ENCODE measurements around the gene MEFV. TPM values are rescaled to one million over a fixed set of nuclear protein-coding genes. Genes with fewer than 3 reads are reported as not detected.

The MEFV gene
- total and polyA plus RNA-seq, 10 of the 15 experiments (the other 5 are each of a cell fraction or from before 2014, with no cell fraction given), result 0.03 to 0.11 (median 0.09) TPM; not detected in 5

- TF ChIP-seq ZNF687 (IDR thresholded peaks at IDR 0.05) (peak; percentile 92), SMAD5 (IDR thresholded peaks at IDR 0.05; ENCODE audit: low read depth) (peak; percentile 75), MTA3 (IDR thresholded peaks at IDR 0.05; ENCODE audit: borderline replicate concordance, low read length) (peak; percentile 43; the same call in 1 of the 2 replicates), USF2 (IDR thresholded peaks at IDR 0.05; ENCODE audit: borderline replicate concordance, low read depth, low read length) (no peak), CBX3 (IDR thresholded peaks at IDR 0.05; ENCODE audit: borderline replicate concordance, low read depth) (no peak), RFX5 (IDR thresholded peaks at IDR 0.05; ENCODE audit: low read depth, low read length) (0 out of 2 replicates have a peak, but pooled peaks have one; percentile 23), IRF4 (IDR thresholded peaks at IDR 0.05; ENCODE audit: low read depth, low read length) (no peak), POU2F2 (IDR thresholded peaks at IDR 0.05; ENCODE audit: borderline replicate concordance, low read depth, low read length) (peak; percentile 75; the same call in 2 of the 3 replicates), CUX1 (IDR thresholded peaks at IDR 0.05; ENCODE audit: insufficient replicate concordance, low read depth, low read length) (no peak), HCFC1 (IDR thresholded peaks at IDR 0.05; ENCODE audit: low read length) (peak; percentile 43), CREM (IDR thresholded peaks at IDR 0.05; ENCODE audit: low read depth) (peak; percentile 86), ZBTB40 (IDR thresholded peaks at IDR 0.05; ENCODE audit: borderline replicate concordance) (peak; percentile 89), CREB1 (IDR thresholded peaks at IDR 0.05; ENCODE audit: low read depth) (peak; percentile 88)
These were observed 49.0 kb upstream of the MEFV start, which contains the start of the genes TIGD7 and ZNF75A (continued) for GRCh38 chr16:3305109-3306068.
